Mammary epithelial cell (primary cell): ENCODE results near the gene PPM1L.

ENCODE experiments used
- EZH2 ChIP-seq: IDR thresholded peaks from 2 replicates; pipeline ENCODE4 v1.6.1; 2012; ENCODE audit warnings: low read length, inconsistent platforms, borderline replicate concordance
- TF ChIP-seq, protein P1 (sequence below), 2 donors: IDR thresholded peaks in 1 of 2; conservative IDR thresholded peaks in 1 of 2; 2 replicates each; pipeline ENCODE4 v1.5.1; 2011 to 2012; ENCODE audit warnings: inconsistent platforms in 2 of 2, low read length in 2 of 2, mild to moderate bottlenecking in 2 of 2, control low read depth in 1 of 2, low read depth in 1 of 2; ENCODE audit not compliant: insufficient read depth in 1 of 2; ENCODE audit errors: extremely low read depth in 1 of 2

DNA sequence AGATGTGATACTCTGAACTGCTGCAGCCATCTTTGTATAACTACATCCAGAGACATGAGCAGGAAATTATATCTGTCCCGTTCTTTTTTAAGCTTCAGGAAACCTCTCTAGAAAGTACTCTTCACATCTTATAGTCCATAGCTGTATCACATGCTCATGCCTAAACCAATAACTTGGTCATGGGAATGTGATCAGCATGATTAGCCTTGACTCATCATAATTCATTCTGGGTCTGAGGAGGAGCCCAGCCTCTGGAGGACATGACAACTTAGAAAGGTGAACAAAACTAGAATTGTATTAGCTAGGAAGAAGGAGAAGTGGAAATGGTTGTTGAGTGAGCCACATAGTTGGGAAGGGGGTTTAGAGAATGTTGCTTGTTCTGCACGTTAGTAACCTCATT is 12.9 kb downstream of the PPM1L start:
- no peak for TF ChIP-seq EZH2
- TF ChIP-seq, protein P1, sequence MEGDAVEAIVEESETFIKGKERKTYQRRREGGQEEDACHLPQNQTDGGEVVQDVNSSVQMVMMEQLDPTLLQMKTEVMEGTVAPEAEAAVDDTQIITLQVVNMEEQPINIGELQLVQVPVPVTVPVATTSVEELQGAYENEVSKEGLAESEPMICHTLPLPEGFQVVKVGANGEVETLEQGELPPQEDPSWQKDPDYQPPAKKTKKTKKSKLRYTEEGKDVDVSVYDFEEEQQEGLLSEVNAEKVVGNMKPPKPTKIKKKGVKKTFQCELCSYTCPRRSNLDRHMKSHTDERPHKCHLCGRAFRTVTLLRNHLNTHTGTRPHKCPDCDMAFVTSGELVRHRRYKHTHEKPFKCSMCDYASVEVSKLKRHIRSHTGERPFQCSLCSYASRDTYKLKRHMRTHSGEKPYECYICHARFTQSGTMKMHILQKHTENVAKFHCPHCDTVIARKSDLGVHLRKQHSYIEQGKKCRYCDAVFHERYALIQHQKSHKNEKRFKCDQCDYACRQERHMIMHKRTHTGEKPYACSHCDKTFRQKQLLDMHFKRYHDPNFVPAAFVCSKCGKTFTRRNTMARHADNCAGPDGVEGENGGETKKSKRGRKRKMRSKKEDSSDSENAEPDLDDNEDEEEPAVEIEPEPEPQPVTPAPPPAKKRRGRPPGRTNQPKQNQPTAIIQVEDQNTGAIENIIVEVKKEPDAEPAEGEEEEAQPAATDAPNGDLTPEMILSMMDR (conservative IDR thresholded peaks at IDR 0.05 in 1 of 2, IDR thresholded peaks at IDR 0.05 in 1 of 2; ENCODE audit: extremely low read depth in 1 of 2, insufficient read depth in 1 of 2, low read depth in 1 of 2, low read length in 2 of 2) = no peak
